K562 (cell line): ENCODE data around the gene KAZN. TPM values are rescaled to one million over a fixed set of nuclear protein-coding genes. Genes with fewer than 3 reads are reported as not detected.
A peak's percentile ranks its signal among the peaks of the same experiment; 100 is the strongest.

ENCODE experiments used
- ELF4 ChIP-seq: fragments of 450-650 bp; formaldehyde crosslinking; IDR thresholded peaks from 2 replicates; pipeline ENCODE4 v1.4.0; 2022; ENCODE audit warnings: missing genetic modification characterization
- HDAC8 ChIP-seq: fragments of 450-650 bp; IDR thresholded peaks from 2 replicates; pipeline ENCODE4 v1.6.1; 2016; ENCODE audit warnings: mild to moderate bottlenecking, missing genetic modification characterization, moderate library complexity, missing compliant biosample characterization
- HOMEZ ChIP-seq: fragments of 250-450 bp; sonication (Bioruptor Pico); IDR thresholded peaks from 2 replicates; pipeline ENCODE4 v1.4.0; 2020; ENCODE audit warnings: mild to moderate bottlenecking, moderate library complexity
- JUN ChIP-seq, 2 experiments: sonication (generic) in 1 of 2; formaldehyde crosslinking in 1 of 2; IDR thresholded peaks; 2 replicates each; pipeline versions ENCODE4 v1.6.1 to v1.8.0; 2012 to 2022; ENCODE audit warnings: borderline replicate concordance in 2 of 2, mild to moderate bottlenecking in 2 of 2, improper control_type of control experiment in 1 of 2, low read depth in 1 of 2, low read length in 1 of 2, missing genetic modification reagents in 1 of 2
- JUND ChIP-seq, 2 experiments: IDR thresholded peaks; 2 replicates in 1 of 2; 3 replicates in 1 of 2; pipeline ENCODE4 v1.6.1; 2011; ENCODE audit warnings: borderline replicate concordance in 2 of 2, low read depth in 2 of 2, low read length in 2 of 2, improper control_type of control experiment in 1 of 2, missing biosample characterization in 1 of 2, missing genetic modification characterization in 1 of 2, missing genetic modification reagents in 1 of 2
- MITF ChIP-seq: IDR thresholded peaks from 2 replicates; pipeline ENCODE4 v1.6.1; 2014; ENCODE audit warnings: antibody characterized with exemption
- MLLT1 ChIP-seq, 2 experiments: fragments of 450-650 bp; IDR thresholded peaks; 2 replicates each; pipeline ENCODE4 v1.6.1; 2016
- NR1H2 ChIP-seq: sonication (generic); formaldehyde crosslinking; IDR thresholded peaks from 2 replicates; pipeline ENCODE4 v1.4.0; 2020; ENCODE audit warnings: mild to moderate bottlenecking, missing genetic modification reagents
- PBX2 ChIP-seq, 2 experiments: IDR thresholded peaks in 1 of 2; conservative IDR thresholded peaks in 1 of 2; 2 replicates each; pipeline ENCODE4 v1.6.1; 2016; ENCODE audit warnings: low read depth in 2 of 2, mild to moderate bottlenecking in 1 of 2, missing compliant biosample characterization in 1 of 2, missing genetic modification characterization in 1 of 2, moderate library complexity in 1 of 2
- PREB ChIP-seq: sonication (generic); formaldehyde crosslinking; IDR thresholded peaks from 2 replicates; pipeline ENCODE4 v1.8.1; 2023; ENCODE audit warnings: mild to moderate bottlenecking, missing genetic modification reagents
- TAF1 ChIP-seq: IDR thresholded peaks from 2 replicates; pipeline ENCODE4 v1.6.1; 2011; ENCODE audit warnings: mild to moderate bottlenecking, low read length, moderate library complexity; ENCODE audit not compliant: insufficient read depth, control insufficient read depth, severe bottlenecking; ENCODE audit errors: extremely low read depth
- TBL1XR1 ChIP-seq, 2 experiments: IDR thresholded peaks; 2 replicates each; pipeline ENCODE4 v1.6.1; 2012; ENCODE audit warnings: improper control_type of control experiment in 2 of 2, low read length in 2 of 2, mild to moderate bottlenecking in 1 of 2
- ZC3H8 ChIP-seq: fragments of 450-650 bp; IDR thresholded peaks from 2 replicates; pipeline ENCODE4 v1.6.1; 2017
- ZNF639 ChIP-seq, 2 experiments: fragments of 200-800 bp in 1 of 2; sonication (Bioruptor generic) in 1 of 2; sonication (generic) in 1 of 2; formaldehyde crosslinking in 1 of 2; IDR thresholded peaks in 1 of 2; conservative IDR thresholded peaks in 1 of 2; 2 replicates each; pipeline versions ENCODE4 v1.5.0 to v1.6.1; 2016 to 2020; ENCODE audit warnings: missing compliant biosample characterization in 1 of 2, missing genetic modification characterization in 1 of 2, missing genetic modification reagents in 1 of 2
- ZNF699 ChIP-seq: fragments of 250-450 bp; sonication (Bioruptor Pico); IDR thresholded peaks from 2 replicates; pipeline ENCODE4 v1.8.0; 2021; ENCODE audit warnings: mild to moderate bottlenecking, moderate library complexity; ENCODE audit not compliant: insufficient replicate concordance
- polyA plus RNA-seq, 8 experiments: library from polyadenylated mRNA; depleted of rRNA in 4 of 8; stranded (reverse) in 5 of 8; unstranded in 3 of 8; fragments of >200 nt; fragmentation: Nextera tagmentation in 2 of 8; fragmentation: Illumina TruSeq in 1 of 8; extraction: Ambion mirVana in 2 of 8; extraction: Trizol in 1 of 8; gene quantifications; 2 replicates each; pipeline versions ENCODE4 v1.2.1 to v1.2.3, GENCODE V29; 2011 to 2014; ENCODE audit warnings: inconsistent platforms in 1 of 8, missing spikeins in 1 of 8
- total RNA-seq, 7 experiments: library from RNA; depleted of rRNA in 6 of 7; stranded (reverse); fragments of >200 nt in 6 of 7; fragmentation: Illumina TruSeq in 2 of 7; extraction: Trizol in 2 of 7; gene quantifications; 2 replicates each; pipeline versions ENCODE4 v1.2.1 to v1.2.3, GENCODE V29; 2011 to 2021; ENCODE audit warnings: low replicate concordance in 1 of 7

KAZN gene
- total and polyA plus RNA-seq, 9 of the 15 experiments (the other 6 are each of a cell fraction or from before 2014, with no cell fraction given), result 2.1 to 21.6 (median 5.4) TPM

GRCh38 chr1:15106608-15107007 is 508.1 kb downstream of the KAZN start (continued):
- TF ChIP-seq PBX2 (CRISPR knock-in tag; IDR thresholded peaks at IDR 0.05; ENCODE audit: low read depth), result peak; percentile 66
- peak; percentile 87 for TF ChIP-seq PBX2 (tag; conservative IDR thresholded peaks at IDR 0.05; ENCODE audit: low read depth)
- no peak for TF ChIP-seq HOMEZ
- peak; percentile 51; the same call in 1 of the 2 replicates for TF ChIP-seq ELF4
- TF ChIP-seq HDAC8, result no peak
- TF ChIP-seq ZNF699 (CRISPR knock-in tag), result no peak
- peak; percentile 90 for TF ChIP-seq JUN (IDR thresholded peaks at IDR 0.05; ENCODE audit: borderline replicate concordance, low read depth, low read length)
- TF ChIP-seq JUN (CRISPR knock-in tag; IDR thresholded peaks at IDR 0.05; ENCODE audit: borderline replicate concordance), result no peak
- no peak for TF ChIP-seq TBL1XR1 (IDR thresholded peaks at IDR 0.05; ENCODE audit: low read length in 2 of 2)
- no peak for TF ChIP-seq ZC3H8
- TF ChIP-seq TAF1, result no peak
- TF ChIP-seq NR1H2, result no peak
- TF ChIP-seq MLLT1 (IDR thresholded peaks at IDR 0.05), result no peak
- no peak for TF ChIP-seq PREB
- TF ChIP-seq JUND (IDR thresholded peaks at IDR 0.05; ENCODE audit: borderline replicate concordance, low read depth, low read length), result peak; percentile 91
- TF ChIP-seq JUND (tag; IDR thresholded peaks at IDR 0.05; ENCODE audit: borderline replicate concordance, low read depth, low read length), result peak; percentile 96
- peak in 1 of 2 experiments; percentile 41; a peak in 1 of 4 replicates for TF ChIP-seq ZNF639 (CRISPR knock-in tag; conservative IDR thresholded peaks at IDR 0.05 in 1 of 2, IDR thresholded peaks at IDR 0.05 in 1 of 2)
- TF ChIP-seq MITF, result 0 out of 2 replicates have a peak, but pooled peaks have one; percentile 29
